Stimulated activated CD4-positive, alpha-beta T cell treated with anti-CD3 and anti-CD28 coated beads, Interleukin-1b, Interleukin-23, amount 100 ng/mL, for 4 hours (primary cell): ENCODE results near the gene DISP3.

Experiments
- DNase-seq, 2 donors: peaks; one replicate each; pipeline ENCODE4 v3.0.0-alpha.2; 2020; ENCODE audit warnings: low read depth in 2 of 2

The DISP3 gene

DNA sequence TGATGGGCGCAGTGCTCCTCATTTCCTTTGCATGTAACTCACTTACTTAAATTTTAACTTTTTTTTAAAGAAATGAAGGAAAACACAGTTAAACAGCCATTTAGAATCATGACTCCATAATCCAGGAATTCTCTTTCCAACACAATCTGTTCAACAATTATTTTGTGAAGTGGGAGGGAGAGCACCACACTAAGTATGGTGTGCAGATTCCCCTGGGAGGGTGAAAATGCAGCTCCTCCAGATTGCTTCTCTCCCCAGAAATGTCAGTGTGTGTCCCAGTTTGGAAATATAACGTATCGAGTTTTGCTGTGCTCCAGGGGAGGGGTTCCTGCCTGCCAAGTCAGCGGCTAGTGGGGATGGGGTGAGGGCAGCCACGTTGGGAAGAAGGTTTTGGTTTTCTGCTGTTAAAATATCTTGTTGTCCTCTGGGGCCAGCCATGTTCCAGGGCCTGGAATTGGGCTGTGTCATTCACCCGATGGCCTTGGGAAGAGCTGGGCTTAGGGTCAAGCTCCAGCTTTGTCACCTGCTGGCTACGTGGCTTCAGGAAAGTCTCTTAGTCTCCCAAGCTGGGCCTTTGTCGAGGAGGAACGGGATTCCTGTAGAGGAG, 17.3 kb upstream of the DISP3 start:
- DNase-seq = no peak

- DNase-seq = no peak
These were observed 16.6 kb upstream of the DISP3 start for GRCh38 chr1:11462224-11462923.

DNA sequence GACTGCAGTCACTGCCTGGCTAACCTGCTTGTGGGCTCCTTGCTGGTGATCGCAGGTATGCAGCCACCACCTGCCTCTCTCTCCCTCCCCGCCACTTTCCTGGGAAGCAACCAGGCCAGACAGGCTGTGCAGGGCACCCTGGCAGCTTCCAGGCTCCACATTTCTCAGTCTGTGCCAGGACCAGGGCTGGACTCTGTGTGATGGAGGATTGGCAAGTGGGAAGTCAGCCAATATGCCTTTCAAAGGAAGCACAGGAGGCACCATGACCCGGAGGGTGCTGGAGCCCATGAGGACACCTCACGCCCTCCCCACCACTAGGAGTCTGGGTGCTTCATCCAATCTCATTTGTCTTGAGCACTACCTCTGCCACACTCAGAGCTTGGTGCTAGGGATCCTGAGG, 15.8 kb upstream of the DISP3 start:
- no peak for DNase-seq

DNA sequence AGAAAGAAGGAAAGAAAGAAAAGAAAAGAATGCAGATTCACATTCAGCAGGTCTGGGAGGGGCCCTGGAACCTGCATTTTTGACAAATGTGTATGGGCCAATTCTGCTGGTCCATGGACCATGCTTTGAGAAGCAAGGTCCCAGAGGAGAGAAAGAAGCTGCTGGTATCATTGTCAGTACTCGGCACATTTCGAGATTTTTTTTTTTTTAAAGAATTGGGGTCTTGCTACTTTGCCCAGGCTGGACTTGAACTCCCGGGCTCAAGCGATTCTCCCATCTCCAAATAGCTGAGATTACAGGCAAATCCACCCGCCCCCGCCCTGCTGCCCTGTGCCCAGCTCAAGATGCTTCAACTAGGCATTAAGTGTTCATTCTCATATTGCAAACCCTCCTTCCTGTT, 13.6 kb upstream of the DISP3 start:
- no peak for DNase-seq

GRCh38 chr1:11466416-11466815, 12.5 kb upstream of the DISP3 start:
- DNase-seq = no peak

- no peak for DNase-seq
These were observed 10.1 kb upstream of the DISP3 start for GRCh38 chr1:11468878-11469277.

GRCh38 chr1:11470912-11471311, 8.0 kb upstream of the DISP3 start:
- no peak for DNase-seq

GRCh38 chr1:11471473-11471872, 7.5 kb upstream of the DISP3 start:
- DNase-seq = no peak

- DNase-seq = no peak
These were observed 6.7 kb upstream of the DISP3 start for GRCh38 chr1:11472284-11472683.

DNA sequence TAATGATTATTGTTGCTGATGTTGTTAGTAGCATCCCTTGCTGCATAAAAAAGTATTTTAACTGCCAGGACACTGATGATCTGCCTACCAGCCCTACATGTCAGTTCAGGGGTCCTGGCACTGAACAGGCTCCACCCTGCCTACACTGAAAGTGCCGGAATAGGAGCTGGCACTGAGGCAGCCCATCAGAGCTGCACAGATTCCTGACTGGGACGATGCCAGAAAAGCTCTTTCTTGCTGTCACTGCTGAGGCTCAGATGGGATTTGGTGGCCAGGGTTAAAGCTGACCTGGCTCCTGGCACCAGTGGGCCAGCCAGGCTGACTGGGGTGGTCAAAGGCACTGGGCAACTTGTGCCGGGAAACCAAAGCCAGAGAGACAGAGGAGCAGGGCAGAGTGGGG, 6.2 kb upstream of the DISP3 start:
- no peak for DNase-seq

GRCh38 chr1:11473491-11474034, 5.4 kb upstream of the DISP3 start:
- DNase-seq = no peak

DNA sequence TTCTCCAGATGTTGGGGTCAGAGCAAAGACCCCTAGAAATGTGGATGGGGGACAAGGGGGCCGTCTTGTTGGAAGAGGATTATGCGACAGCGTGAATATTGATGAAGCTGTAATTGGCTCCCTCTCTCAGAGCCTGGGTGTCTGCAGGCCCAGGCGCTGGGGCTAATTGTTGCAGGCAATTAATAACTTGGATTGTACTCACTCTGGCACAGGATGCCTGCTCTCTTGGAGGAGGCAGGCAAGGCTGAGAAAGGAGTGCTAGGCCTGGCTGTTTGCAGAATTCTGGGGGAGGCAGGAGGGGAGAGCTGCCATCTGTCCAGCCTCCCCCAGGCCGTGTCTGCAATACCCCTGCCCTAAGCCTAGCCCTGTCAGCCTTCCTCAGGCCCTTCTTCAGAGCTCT, 4.1 kb upstream of the DISP3 start:
- DNase-seq = no peak

GRCh38 chr1:11475748-11476147, 3.2 kb upstream of the DISP3 start:
- DNase-seq = no peak

DNA sequence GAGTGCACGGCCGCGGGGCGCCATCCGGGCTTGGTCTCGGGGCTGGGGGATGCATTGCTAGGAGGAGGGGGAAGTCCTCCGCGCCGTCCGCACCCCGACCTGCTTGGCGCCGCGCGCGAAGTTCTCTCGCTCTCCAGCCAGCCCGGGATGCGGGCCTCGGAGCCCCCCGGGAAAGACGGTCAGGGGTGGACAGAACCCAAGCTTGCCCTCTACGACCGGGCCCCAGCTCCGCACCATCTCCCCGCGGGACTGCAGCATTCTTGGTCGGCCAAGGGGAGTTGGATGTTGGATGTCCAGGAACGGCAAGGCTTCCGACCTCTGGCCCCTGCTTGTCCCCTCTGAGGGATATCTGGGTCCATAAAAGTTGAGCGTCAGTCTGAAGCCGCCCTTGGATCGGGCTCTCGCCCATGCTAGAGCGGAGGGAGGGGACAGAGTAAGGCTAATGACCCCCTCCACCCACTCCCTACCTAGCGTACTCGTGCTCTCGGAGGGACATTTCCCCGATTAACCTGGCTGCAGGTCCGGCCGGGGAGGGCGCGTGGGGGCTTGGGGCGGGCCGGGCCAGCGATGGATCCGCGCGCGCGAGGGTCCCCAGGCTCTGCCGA, 522 bp downstream of the DISP3 start:
- no peak for DNase-seq

GRCh38 chr1:11481019-11481418, 2.1 kb downstream of the DISP3 start:
- DNase-seq = no peak

- DNase-seq = no peak
These were observed 3.2 kb downstream of the DISP3 start for GRCh38 chr1:11482198-11482597.

DNA sequence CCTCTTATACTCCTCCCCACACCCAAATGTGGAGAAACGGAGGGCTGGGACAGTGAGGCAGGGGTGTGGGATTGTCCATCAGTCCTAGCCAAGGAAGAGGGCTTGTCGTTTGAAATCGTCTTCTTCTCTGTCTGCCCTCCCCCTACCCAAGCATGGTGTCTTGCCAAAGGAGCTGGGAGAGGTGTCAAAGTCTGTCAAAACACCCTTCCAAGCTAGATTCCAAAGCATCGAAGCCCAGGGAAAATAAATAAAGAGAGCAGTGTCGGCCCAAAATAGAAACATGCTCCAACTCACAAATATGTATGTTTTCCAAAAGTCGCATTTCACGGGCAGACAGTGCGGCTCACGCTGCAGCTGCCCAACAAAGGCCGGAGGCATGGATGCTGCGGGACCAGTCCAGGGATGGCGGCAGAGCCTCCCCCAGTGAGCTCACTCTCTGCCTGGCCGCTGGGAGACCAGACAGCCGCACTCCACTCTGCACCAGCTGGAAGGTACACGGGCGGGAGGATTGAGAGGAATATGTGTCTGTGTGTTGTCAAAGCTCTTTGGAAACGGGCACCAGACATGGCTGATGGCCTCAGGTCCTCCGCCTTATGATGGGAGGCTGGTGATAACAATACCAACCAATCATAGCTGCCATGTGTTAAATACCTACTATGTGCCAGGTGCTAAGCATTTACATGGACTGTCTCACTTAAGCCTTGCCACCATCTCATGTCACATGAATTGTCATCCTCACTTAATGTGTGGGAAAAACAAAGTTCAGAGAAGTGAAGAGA, 3.9 kb downstream of the DISP3 start:
- DNase-seq = no peak

GRCh38 chr1:11483581-11484320, 4.8 kb downstream of the DISP3 start:
- DNase-seq = no peak

DNA sequence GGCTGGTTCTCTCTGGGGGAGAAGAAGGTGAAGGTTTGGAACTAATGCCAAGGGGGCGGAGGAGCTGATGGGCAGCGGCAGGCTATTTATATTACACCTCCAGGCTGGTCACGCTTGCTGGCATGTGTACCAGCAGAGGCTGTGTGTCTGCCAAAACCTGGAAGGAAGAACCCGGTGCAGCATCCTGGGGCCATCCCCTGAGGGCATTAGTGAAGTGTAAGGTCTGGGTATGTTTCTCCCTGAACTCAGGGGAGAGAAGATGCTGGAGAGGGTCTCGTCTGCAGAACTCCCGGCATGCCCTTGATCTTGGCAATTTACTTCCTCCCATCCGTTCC, 5.3 kb downstream of the DISP3 start:
- DNase-seq = no peak

- no peak for DNase-seq
These were observed 6.2 kb downstream of the DISP3 start for GRCh38 chr1:11485191-11485590.

GRCh38 chr1:11486231-11487009, 7.5 kb downstream of the DISP3 start:
- no peak for DNase-seq
